ENCODE measurements around the gene DNAJC25. TPM values are rescaled to one million over a fixed set of nuclear protein-coding genes. Genes with fewer than 3 reads are reported as not detected.

DNAJC25 gene
- polyA plus RNA-seq, 2 of the 4 experiments (the other 2 are of a cell fraction), result 8.6 to 12.1 TPM

DNA sequence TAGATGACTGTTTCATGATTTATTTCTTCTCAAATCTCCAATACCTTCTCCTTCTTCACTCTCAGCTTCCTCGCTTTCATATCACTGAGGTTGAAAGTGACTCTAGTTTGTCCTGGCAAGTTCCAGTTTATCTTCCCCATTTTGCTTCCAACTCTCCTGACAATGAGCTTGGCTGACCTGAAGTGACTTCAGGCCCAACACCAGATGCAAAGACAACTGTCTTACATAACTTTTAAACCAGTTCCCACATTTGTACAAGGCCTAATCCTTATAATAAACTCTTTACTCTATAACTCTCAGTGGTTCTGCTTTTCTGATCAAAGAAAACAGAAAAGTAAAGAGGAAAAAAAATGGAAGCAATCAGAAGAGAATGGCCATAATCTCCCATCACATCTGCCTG is 52.3 kb downstream of the DNAJC25 start:
- no peak for TF ChIP-seq MYC (IDR thresholded peaks at IDR 0.05; ENCODE audit: borderline replicate concordance, low read length)
- no peak for TF ChIP-seq HOXB13 (CRISPR knock-in tag; IDR thresholded peaks at IDR 0.05; ENCODE audit: low read depth)
- TF ChIP-seq ZFP36 (IDR thresholded peaks at IDR 0.05; ENCODE audit: borderline replicate concordance, partially characterized antibody), result no peak
- ATAC-seq, result no peak
- Histone ChIP-seq H3K27ac (no peak overlapping the region), H3K4me2 (no peak overlapping the region), H3K9me3 (no peaks in the 10 kb centered on the region), H3K4me3 (no peak overlapping the region), H3K4me1 (no peaks in the 10 kb centered on the region)
- no peak for DNase-seq (ENCODE audit: low read depth in 1 of 2, low spot score in 1 of 2)
- ChIA-PET POLR2A (no interaction called here), CTCF (interaction anchor here (1.0 kb wide), 1 partner anchor 87 kb away, joined by 3 read pairs; no protein-coding TSS in a partner anchor)
- FAIRE-seq, result no peak
- 90% methylated on average over 1 of the region's 1 CpG for WGBS (ENCODE audit: missing lambda C conversion rate)

GRCh38 chr9:111691672-111692329 is 60.7 kb downstream of the DNAJC25 start:
- ATAC-seq (peak; percentile 50 to 78; a peak in 3 of 6 replicates), FAIRE-seq (peak; percentile 85), DNase-seq (ENCODE audit: low read depth in 1 of 2, low spot score in 1 of 2) (peak; percentile 16 to 66)
- H3K27ac ChIP-seq, result peak overlapping the region in 1 of 2 experiments; percentile 30; a peak in 1 of 6 replicates
- TF ChIP-seq CTCF (IDR thresholded peaks at IDR 0.05) (peak; percentile 66), JUNB (IDR thresholded peaks at IDR 0.05) (no peak), SMC3 (IDR thresholded peaks at IDR 0.05) (peak; percentile 62), RAD21 (conservative IDR thresholded peaks at IDR 0.05 in 1 of 2, IDR thresholded peaks at IDR 0.05 in 1 of 2) (peak; percentile 75 to 76), MAFK (IDR thresholded peaks at IDR 0.05; ENCODE audit: partially characterized antibody) (peak; percentile 73)
- POLR2A ChIA-PET, result no interaction called here
- 42% methylated on average over 5 of the region's 5 CpGs for WGBS (ENCODE audit: missing lambda C conversion rate)
- H3K4me2 ChIP-seq, result peak overlapping the region; percentile 58
- CTCF ChIA-PET, result interaction anchor here (0.6 to 3.2 kb wide), 20 partner anchors 9 to 281 kb away, joined by 3 to 13 read pairs (median 4); no protein-coding TSS in a partner anchor
- peaks cover 9% of the 10 kb centered on the region; the same call in 2 of the 3 replicates for H3K4me1 ChIP-seq
- no peaks in the 10 kb centered on the region for H3K9me3 ChIP-seq
- H3K4me3 ChIP-seq, result no peak overlapping the region

- peak; percentile 18 for FAIRE-seq
- no peak for TF ChIP-seq FOXS1 (CRISPR knock-in tag; IDR thresholded peaks at IDR 0.05)
- TF ChIP-seq, protein P1, sequence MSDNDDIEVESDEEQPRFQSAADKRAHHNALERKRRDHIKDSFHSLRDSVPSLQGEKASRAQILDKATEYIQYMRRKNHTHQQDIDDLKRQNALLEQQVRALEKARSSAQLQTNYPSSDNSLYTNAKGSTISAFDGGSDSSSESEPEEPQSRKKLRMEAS (IDR thresholded peaks at IDR 0.05), result no peak
- no peak for TF ChIP-seq EHF (CRISPR knock-in tag; IDR thresholded peaks at IDR 0.05)
- no peak for TF ChIP-seq ZSCAN20 (CRISPR knock-in tag; IDR thresholded peaks at IDR 0.05)
- TF ChIP-seq RFX5 (IDR thresholded peaks at IDR 0.05), result no peak
- TF ChIP-seq CHD4 (IDR thresholded peaks at IDR 0.05; ENCODE audit: borderline replicate concordance), result no peak
- TF ChIP-seq PHF8 (IDR thresholded peaks at IDR 0.05; ENCODE audit: borderline replicate concordance, low read depth), result no peak
- no peak for TF ChIP-seq POLR2AphosphoS2 (conservative IDR thresholded peaks at IDR 0.05; ENCODE audit: low read length)
- TF ChIP-seq MAFK (IDR thresholded peaks at IDR 0.05; ENCODE audit: partially characterized antibody), result no peak
- TF ChIP-seq HEYL (CRISPR knock-in tag; IDR thresholded peaks at IDR 0.05), result no peak
- TF ChIP-seq KDM1A (IDR thresholded peaks at IDR 0.05; ENCODE audit: low read depth), result no peak
- TF ChIP-seq EP300 (IDR thresholded peaks at IDR 0.05), result no peak
- TF ChIP-seq, protein P2, sequence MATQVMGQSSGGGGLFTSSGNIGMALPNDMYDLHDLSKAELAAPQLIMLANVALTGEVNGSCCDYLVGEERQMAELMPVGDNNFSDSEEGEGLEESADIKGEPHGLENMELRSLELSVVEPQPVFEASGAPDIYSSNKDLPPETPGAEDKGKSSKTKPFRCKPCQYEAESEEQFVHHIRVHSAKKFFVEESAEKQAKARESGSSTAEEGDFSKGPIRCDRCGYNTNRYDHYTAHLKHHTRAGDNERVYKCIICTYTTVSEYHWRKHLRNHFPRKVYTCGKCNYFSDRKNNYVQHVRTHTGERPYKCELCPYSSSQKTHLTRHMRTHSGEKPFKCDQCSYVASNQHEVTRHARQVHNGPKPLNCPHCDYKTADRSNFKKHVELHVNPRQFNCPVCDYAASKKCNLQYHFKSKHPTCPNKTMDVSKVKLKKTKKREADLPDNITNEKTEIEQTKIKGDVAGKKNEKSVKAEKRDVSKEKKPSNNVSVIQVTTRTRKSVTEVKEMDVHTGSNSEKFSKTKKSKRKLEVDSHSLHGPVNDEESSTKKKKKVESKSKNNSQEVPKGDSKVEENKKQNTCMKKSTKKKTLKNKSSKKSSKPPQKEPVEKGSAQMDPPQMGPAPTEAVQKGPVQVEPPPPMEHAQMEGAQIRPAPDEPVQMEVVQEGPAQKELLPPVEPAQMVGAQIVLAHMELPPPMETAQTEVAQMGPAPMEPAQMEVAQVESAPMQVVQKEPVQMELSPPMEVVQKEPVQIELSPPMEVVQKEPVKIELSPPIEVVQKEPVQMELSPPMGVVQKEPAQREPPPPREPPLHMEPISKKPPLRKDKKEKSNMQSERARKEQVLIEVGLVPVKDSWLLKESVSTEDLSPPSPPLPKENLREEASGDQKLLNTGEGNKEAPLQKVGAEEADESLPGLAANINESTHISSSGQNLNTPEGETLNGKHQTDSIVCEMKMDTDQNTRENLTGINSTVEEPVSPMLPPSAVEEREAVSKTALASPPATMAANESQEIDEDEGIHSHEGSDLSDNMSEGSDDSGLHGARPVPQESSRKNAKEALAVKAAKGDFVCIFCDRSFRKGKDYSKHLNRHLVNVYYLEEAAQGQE (IDR thresholded peaks at IDR 0.05), result no peak
- no peak for TF ChIP-seq CHD2 (IDR thresholded peaks at IDR 0.05; ENCODE audit: low read length, partially characterized antibody)
- no peak for TF ChIP-seq HOXB5 (CRISPR knock-in tag; IDR thresholded peaks at IDR 0.05)
- TF ChIP-seq EHMT2 (IDR thresholded peaks at IDR 0.05; ENCODE audit: low read depth), result no peak
- TF ChIP-seq ESRRA (IDR thresholded peaks at IDR 0.05; ENCODE audit: borderline replicate concordance, low read length), result no peak
- no peak for TF ChIP-seq NPAS2 (CRISPR knock-in tag; IDR thresholded peaks at IDR 0.05; ENCODE audit: borderline replicate concordance)
Observed at GRCh38 chr9:111696796-111697195, 65.7 kb downstream of the DNAJC25 start.

More at GRCh38 chr9:111696796-111697195, 65.7 kb downstream of the DNAJC25 start:
- peaks cover 3% of the 10 kb centered on the region; the same call in 1 of the 3 replicates for H3K4me1 ChIP-seq
- DNase-seq (ENCODE audit: low read depth in 1 of 2, low spot score in 1 of 2) (no peak), ATAC-seq (no peak)
- no peak overlapping the region for H3K27ac ChIP-seq
- H3K4me2 ChIP-seq, result no peak overlapping the region
- POLR2A ChIA-PET, result no interaction called here
- CTCF ChIA-PET, result no interaction called here
- no peak overlapping the region for H3K4me3 ChIP-seq
- peaks cover 8% of the 10 kb centered on the region; the same call in 2 of the 3 replicates for H3K9me3 ChIP-seq
